ENCODE measurements around the gene TAGLN2. TPM values are rescaled to one million over a fixed set of nuclear protein-coding genes. Genes with fewer than 3 reads are reported as not detected.

The TAGLN2 gene
- total RNA-seq, 1 donor from 2014 or later = 160 TPM

DNA sequence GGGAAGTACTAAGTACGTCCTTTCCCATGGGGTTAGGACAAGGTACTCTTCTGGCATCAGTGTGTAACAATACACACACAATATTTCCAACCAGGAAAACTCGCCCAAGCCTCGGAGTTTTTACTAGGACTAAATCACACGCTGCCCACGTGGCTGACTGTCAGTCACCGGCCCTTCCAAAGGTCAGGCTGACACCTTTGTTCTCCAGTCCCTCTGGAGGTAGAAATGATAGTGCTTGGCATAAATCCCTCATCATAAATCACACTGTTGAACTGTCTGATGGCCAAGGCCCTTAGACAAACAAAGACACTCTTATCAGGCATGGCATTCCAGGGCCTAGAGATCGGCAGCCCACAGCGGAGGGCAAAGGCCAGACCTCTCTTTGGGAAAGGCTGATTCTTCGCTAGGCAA, 45.6 kb upstream of the TAGLN2 start:
- Mint-ChIP-seq H3K27me3 (ENCODE audit: unreplicated experiment) (peaks cover 2% of the 10 kb centered on the region), H3K36me3 (ENCODE audit: unreplicated experiment) (no peaks in the 10 kb centered on the region), H3K27ac (ENCODE audit: unreplicated experiment) (no peak overlapping the region), H3K4me3 (ENCODE audit: unreplicated experiment) (no peak overlapping the region), H3K4me1 (ENCODE audit: low read depth, unreplicated experiment) (no peaks in the 10 kb centered on the region), H3K9me3 (ENCODE audit: unreplicated experiment) (no peaks in the 10 kb centered on the region)
- no peak for DNase-seq
- TF ChIP-seq, protein P1, sequence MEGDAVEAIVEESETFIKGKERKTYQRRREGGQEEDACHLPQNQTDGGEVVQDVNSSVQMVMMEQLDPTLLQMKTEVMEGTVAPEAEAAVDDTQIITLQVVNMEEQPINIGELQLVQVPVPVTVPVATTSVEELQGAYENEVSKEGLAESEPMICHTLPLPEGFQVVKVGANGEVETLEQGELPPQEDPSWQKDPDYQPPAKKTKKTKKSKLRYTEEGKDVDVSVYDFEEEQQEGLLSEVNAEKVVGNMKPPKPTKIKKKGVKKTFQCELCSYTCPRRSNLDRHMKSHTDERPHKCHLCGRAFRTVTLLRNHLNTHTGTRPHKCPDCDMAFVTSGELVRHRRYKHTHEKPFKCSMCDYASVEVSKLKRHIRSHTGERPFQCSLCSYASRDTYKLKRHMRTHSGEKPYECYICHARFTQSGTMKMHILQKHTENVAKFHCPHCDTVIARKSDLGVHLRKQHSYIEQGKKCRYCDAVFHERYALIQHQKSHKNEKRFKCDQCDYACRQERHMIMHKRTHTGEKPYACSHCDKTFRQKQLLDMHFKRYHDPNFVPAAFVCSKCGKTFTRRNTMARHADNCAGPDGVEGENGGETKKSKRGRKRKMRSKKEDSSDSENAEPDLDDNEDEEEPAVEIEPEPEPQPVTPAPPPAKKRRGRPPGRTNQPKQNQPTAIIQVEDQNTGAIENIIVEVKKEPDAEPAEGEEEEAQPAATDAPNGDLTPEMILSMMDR (IDR thresholded peaks at IDR 0.05; ENCODE audit: partially characterized antibody, unreplicated experiment) = no peak

GRCh38 chr1:159968901-159969300, 43.6 kb upstream of the TAGLN2 start:
- H3K4me3 Mint-ChIP-seq (ENCODE audit: unreplicated experiment) = no peak overlapping the region
- no peak for DNase-seq

GRCh38 chr1:159965263-159965662, 40.0 kb upstream of the TAGLN2 start:
- no peaks in the 10 kb centered on the region for H3K4me1 Mint-ChIP-seq (ENCODE audit: low read depth, unreplicated experiment)
- H3K27me3 Mint-ChIP-seq (ENCODE audit: unreplicated experiment) = peaks cover 3% of the 10 kb centered on the region
- H3K4me3 Mint-ChIP-seq (ENCODE audit: unreplicated experiment) = no peak overlapping the region
- TF ChIP-seq, protein P1 (IDR thresholded peaks at IDR 0.05; ENCODE audit: partially characterized antibody, unreplicated experiment) = no peak
- peaks cover 3% of the 10 kb centered on the region for H3K9me3 Mint-ChIP-seq (ENCODE audit: unreplicated experiment)
- H3K36me3 Mint-ChIP-seq (ENCODE audit: unreplicated experiment) = no peaks in the 10 kb centered on the region
- H3K27ac Mint-ChIP-seq (ENCODE audit: unreplicated experiment) = no peak overlapping the region
- no peak for DNase-seq

More at GRCh38 chr1:159968901-159969300, 43.6 kb upstream of the TAGLN2 start:
- Mint-ChIP-seq H3K4me1 (ENCODE audit: low read depth, unreplicated experiment) (no peaks in the 10 kb centered on the region), H3K36me3 (ENCODE audit: unreplicated experiment) (no peaks in the 10 kb centered on the region), H3K27me3 (ENCODE audit: unreplicated experiment) (peaks cover 2% of the 10 kb centered on the region), H3K9me3 (ENCODE audit: unreplicated experiment) (no peaks in the 10 kb centered on the region), H3K27ac (ENCODE audit: unreplicated experiment) (no peak overlapping the region)
- TF ChIP-seq, protein P1 (IDR thresholded peaks at IDR 0.05; ENCODE audit: partially characterized antibody, unreplicated experiment) = no peak

GRCh38 chr1:159964144-159964543, 38.8 kb upstream of the TAGLN2 start:
- no peak overlapping the region for H3K4me3 Mint-ChIP-seq (ENCODE audit: unreplicated experiment)
- H3K4me1 Mint-ChIP-seq (ENCODE audit: low read depth, unreplicated experiment) = no peaks in the 10 kb centered on the region
- H3K36me3 Mint-ChIP-seq (ENCODE audit: unreplicated experiment) = no peaks in the 10 kb centered on the region
- H3K9me3 Mint-ChIP-seq (ENCODE audit: unreplicated experiment) = peaks cover 3% of the 10 kb centered on the region
- no peak overlapping the region for H3K27ac Mint-ChIP-seq (ENCODE audit: unreplicated experiment)
- no peak for DNase-seq
- H3K27me3 Mint-ChIP-seq (ENCODE audit: unreplicated experiment) = peaks cover 3% of the 10 kb centered on the region
- TF ChIP-seq, protein P1 (IDR thresholded peaks at IDR 0.05; ENCODE audit: partially characterized antibody, unreplicated experiment) = no peak

- Mint-ChIP-seq H3K27ac (ENCODE audit: unreplicated experiment) (no peak overlapping the region), H3K9me3 (ENCODE audit: unreplicated experiment) (peaks cover 3% of the 10 kb centered on the region), H3K4me1 (ENCODE audit: low read depth, unreplicated experiment) (no peaks in the 10 kb centered on the region)
Measured at GRCh38 chr1:159962176-159962575, 36.9 kb upstream of the TAGLN2 start.

More at GRCh38 chr1:159962176-159962575, 36.9 kb upstream of the TAGLN2 start:
- H3K27me3 Mint-ChIP-seq (ENCODE audit: unreplicated experiment) = peaks cover 3% of the 10 kb centered on the region
- no peak overlapping the region for H3K4me3 Mint-ChIP-seq (ENCODE audit: unreplicated experiment)
- no peaks in the 10 kb centered on the region for H3K36me3 Mint-ChIP-seq (ENCODE audit: unreplicated experiment)
- DNase-seq = no peak
- TF ChIP-seq, protein P1 (IDR thresholded peaks at IDR 0.05; ENCODE audit: partially characterized antibody, unreplicated experiment) = no peak

Data from glutamatergic neuron (in vitro differentiated cells).